Gastrocnemius medialis (tissue), 4 donors: ENCODE data around the gene ZCCHC18.

ENCODE experiments used
- POLR2A ChIP-seq, 2 donors: fragments of 450-650 bp; IDR thresholded peaks; one replicate each; pipeline ENCODE4 v1.6.1; 2017; ENCODE audit warnings: antibody characterized with exemption in 2 of 2, mild to moderate bottlenecking in 2 of 2, moderate library complexity in 2 of 2
- TF ChIP-seq, protein P1 (sequence below), 5 experiments: fragments of 450-650 bp in 3 of 5; fragments of 200-600 bp in 2 of 5; sonication (generic) in 2 of 5; IDR thresholded peaks in 4 of 5; conservative IDR thresholded peaks in 1 of 5; 1 replicate in 4 of 5; 2 replicates in 1 of 5; pipeline ENCODE4 v1.5.1; 2016 to 2019; ENCODE audit warnings: antibody characterized with exemption in 5 of 5, mild to moderate bottlenecking in 3 of 5, moderate library complexity in 3 of 5

DNA sequence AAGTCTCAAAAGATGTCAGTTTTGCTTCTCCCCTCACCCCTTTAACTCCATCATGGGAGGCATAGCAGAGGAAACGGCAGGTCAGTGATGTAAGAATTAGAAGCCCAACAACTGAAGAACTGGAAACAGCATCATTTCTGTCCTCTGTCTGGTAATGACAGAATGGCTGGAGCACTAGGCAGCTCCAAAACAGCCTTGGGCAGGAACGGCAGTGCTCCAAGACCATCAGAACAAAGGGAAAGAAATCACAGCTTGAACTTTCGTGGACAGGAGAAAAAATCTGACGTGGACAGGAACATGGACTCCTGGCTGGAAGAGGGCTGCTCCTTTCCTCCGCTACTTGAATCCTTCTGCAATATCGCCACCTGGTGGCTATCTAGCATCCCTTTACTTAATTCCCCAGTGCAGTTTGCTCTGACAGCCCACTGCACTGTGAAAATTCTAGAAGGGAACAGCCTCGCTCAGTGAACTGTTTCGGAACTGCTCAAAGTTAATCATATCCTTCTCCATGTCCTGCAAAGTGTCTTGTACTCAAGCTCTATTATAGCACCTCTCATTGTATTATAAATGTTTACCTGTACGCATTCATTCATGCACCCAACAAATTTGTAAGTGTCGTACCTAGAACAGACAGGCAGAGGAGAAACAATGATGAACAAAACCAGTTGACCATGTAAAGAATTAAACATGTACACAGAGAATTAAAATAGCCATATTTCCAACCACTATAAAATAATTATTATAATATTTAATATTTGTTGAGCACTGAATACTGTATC lies 24.1 kb downstream of the ZCCHC18 start:
- TF ChIP-seq, protein P1, sequence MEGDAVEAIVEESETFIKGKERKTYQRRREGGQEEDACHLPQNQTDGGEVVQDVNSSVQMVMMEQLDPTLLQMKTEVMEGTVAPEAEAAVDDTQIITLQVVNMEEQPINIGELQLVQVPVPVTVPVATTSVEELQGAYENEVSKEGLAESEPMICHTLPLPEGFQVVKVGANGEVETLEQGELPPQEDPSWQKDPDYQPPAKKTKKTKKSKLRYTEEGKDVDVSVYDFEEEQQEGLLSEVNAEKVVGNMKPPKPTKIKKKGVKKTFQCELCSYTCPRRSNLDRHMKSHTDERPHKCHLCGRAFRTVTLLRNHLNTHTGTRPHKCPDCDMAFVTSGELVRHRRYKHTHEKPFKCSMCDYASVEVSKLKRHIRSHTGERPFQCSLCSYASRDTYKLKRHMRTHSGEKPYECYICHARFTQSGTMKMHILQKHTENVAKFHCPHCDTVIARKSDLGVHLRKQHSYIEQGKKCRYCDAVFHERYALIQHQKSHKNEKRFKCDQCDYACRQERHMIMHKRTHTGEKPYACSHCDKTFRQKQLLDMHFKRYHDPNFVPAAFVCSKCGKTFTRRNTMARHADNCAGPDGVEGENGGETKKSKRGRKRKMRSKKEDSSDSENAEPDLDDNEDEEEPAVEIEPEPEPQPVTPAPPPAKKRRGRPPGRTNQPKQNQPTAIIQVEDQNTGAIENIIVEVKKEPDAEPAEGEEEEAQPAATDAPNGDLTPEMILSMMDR (IDR thresholded peaks at IDR 0.05 in 4 of 5, conservative IDR thresholded peaks at IDR 0.05 in 1 of 5): peak; percentile 13 to 73 (median 63)
- no peak for TF ChIP-seq POLR2A (IDR thresholded peaks at IDR 0.05)
